HepG2 (cell line): ENCODE data around the gene LRRC51. TPM values are rescaled to one million over a fixed set of nuclear protein-coding genes. Genes with fewer than 3 reads are reported as not detected.

Experiments used
- ARNT2 ChIP-seq: sonication (generic); formaldehyde crosslinking; IDR thresholded peaks from 2 replicates; pipeline ENCODE4 v1.8.0; 2022; ENCODE audit warnings: mild to moderate bottlenecking, low read depth, missing genetic modification reagents, moderate library complexity
- CC2D1A ChIP-seq: sonication (generic); formaldehyde crosslinking; IDR thresholded peaks from 2 replicates; pipeline ENCODE4 v1.8.1; 2023; ENCODE audit warnings: mild to moderate bottlenecking, missing genetic modification reagents
- KDM4B ChIP-seq: sonication (generic); formaldehyde crosslinking; IDR thresholded peaks from 2 replicates; pipeline ENCODE4 v1.4.0; 2020; ENCODE audit warnings: missing genetic modification reagents
- NR2C2 ChIP-seq: sonication (generic); formaldehyde crosslinking; IDR thresholded peaks from 2 replicates; pipeline ENCODE4 v1.4.0; 2020; ENCODE audit warnings: missing genetic modification reagents, mild to moderate bottlenecking, moderate library complexity, borderline replicate concordance
- PRMT3 ChIP-seq: sonication (generic); formaldehyde crosslinking; IDR thresholded peaks from 2 replicates; pipeline ENCODE4 v1.8.1; 2022; ENCODE audit warnings: low read depth, mild to moderate bottlenecking, moderate library complexity, missing genetic modification reagents, borderline replicate concordance
- RARG ChIP-seq: sonication (generic); formaldehyde crosslinking; IDR thresholded peaks from 2 replicates; pipeline ENCODE4 v1.4.0; 2020; ENCODE audit warnings: low read depth, mild to moderate bottlenecking, missing genetic modification reagents
- RXRB ChIP-seq: IDR thresholded peaks from 2 replicates; pipeline ENCODE4 v1.6.1; 2016; ENCODE audit warnings: borderline replicate concordance, missing genetic modification reagents, missing compliant biosample characterization
- SMAD9 ChIP-seq: sonication (generic); formaldehyde crosslinking; IDR thresholded peaks from 2 replicates; pipeline ENCODE4 v1.5.1; 2020; ENCODE audit warnings: mild to moderate bottlenecking, missing genetic modification reagents
- ZNF337 ChIP-seq: sonication (generic); formaldehyde crosslinking; IDR thresholded peaks from 2 replicates; pipeline ENCODE4 v1.5.1; 2020; ENCODE audit warnings: missing genetic modification reagents, low read depth, mild to moderate bottlenecking, borderline replicate concordance
- ZSCAN31 ChIP-seq: sonication (generic); formaldehyde crosslinking; IDR thresholded peaks from 2 replicates; pipeline ENCODE4 v1.5.0; 2020; ENCODE audit warnings: low read depth, mild to moderate bottlenecking, missing genetic modification reagents
- polyA plus RNA-seq, 8 experiments: library from polyadenylated mRNA; depleted of rRNA in 3 of 8; stranded (reverse) in 7 of 8; unstranded in 1 of 8; fragments of >200 nt; fragmentation: Illumina TruSeq in 4 of 8; extraction: Trizol in 4 of 8; gene quantifications; 2 replicates each; pipeline versions ENCODE4 v1.2.1 to v1.2.3, GENCODE V29; 2011 to 2016; ENCODE audit warnings: low read depth in 4 of 8, missing spikeins in 1 of 8, mixed read lengths in 1 of 8; ENCODE audit not compliant: insufficient read depth in 1 of 8
- total RNA-seq, 5 experiments: library from RNA; depleted of rRNA; stranded (reverse); fragments of >200 nt; fragmentation: Illumina TruSeq; extraction: Trizol; gene quantifications; 2 replicates each; pipeline ENCODE4 v1.2.3, GENCODE V29; 2016; ENCODE audit warnings: low read depth in 1 of 5
- TF ChIP-seq, protein P1 (sequence below): sonication (generic); formaldehyde crosslinking; IDR thresholded peaks from 2 replicates; pipeline ENCODE4 v1.9.0; 2022; ENCODE audit warnings: missing genetic modification reagents, mild to moderate bottlenecking, borderline replicate concordance
- TF ChIP-seq, protein P2 (sequence below): sonication (generic); formaldehyde crosslinking; IDR thresholded peaks from 2 replicates; pipeline ENCODE4 v1.4.0; 2020; ENCODE audit warnings: missing genetic modification reagents, borderline replicate concordance

The LRRC51 gene
- total and polyA plus RNA-seq, 2 of the 13 experiments (the other 11 are each of a cell fraction or from before 2014, with no cell fraction given): 5.3 to 6.0 TPM

DNA sequence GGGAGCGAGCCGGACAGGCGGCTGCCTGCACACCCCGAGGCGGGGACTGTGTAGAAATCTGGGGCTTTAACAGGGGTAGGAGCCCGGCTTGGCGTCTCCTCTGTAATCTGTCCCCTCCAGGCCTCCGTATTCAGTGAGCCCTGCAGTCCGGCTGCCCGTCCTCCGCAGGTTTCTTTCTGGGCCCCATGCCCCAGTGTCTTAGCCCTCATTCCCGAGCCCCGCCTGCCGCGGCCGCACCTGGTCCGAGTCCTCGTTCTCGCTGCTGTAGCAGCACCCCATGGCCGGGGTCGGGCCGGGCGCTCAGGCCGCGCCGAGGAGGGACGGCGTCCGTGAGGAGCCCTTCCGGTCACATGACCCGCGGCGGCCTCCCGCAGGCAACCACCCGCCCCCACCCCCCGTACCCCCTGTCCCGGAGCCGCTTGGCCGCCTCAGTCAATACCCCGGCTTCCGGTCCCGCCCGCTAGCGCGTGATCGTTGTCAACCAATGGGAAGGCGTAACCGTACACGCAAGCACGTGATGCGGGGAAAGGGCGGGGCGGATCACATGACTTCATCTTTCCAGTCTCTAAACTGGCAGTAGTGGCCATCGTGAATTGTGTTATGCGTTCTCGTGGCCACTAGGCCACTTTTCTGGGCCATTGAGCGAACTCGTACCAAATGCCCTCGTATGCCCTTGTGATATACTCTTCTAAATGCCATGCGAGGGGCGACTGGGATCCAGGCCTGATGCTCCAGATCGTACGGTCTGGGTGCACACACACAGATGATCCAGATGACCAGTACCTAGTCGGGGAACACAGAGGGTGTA, 22.5 kb downstream of the LRRC51 start, which contains the start of gene LAMTOR1 (continued):
- TF ChIP-seq, protein P1, sequence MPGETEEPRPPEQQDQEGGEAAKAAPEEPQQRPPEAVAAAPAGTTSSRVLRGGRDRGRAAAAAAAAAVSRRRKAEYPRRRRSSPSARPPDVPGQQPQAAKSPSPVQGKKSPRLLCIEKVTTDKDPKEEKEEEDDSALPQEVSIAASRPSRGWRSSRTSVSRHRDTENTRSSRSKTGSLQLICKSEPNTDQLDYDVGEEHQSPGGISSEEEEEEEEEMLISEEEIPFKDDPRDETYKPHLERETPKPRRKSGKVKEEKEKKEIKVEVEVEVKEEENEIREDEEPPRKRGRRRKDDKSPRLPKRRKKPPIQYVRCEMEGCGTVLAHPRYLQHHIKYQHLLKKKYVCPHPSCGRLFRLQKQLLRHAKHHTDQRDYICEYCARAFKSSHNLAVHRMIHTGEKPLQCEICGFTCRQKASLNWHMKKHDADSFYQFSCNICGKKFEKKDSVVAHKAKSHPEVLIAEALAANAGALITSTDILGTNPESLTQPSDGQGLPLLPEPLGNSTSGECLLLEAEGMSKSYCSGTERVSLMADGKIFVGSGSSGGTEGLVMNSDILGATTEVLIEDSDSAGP: peak; percentile 47; the same call in 1 of the 2 replicates
- TF ChIP-seq, protein P2, sequence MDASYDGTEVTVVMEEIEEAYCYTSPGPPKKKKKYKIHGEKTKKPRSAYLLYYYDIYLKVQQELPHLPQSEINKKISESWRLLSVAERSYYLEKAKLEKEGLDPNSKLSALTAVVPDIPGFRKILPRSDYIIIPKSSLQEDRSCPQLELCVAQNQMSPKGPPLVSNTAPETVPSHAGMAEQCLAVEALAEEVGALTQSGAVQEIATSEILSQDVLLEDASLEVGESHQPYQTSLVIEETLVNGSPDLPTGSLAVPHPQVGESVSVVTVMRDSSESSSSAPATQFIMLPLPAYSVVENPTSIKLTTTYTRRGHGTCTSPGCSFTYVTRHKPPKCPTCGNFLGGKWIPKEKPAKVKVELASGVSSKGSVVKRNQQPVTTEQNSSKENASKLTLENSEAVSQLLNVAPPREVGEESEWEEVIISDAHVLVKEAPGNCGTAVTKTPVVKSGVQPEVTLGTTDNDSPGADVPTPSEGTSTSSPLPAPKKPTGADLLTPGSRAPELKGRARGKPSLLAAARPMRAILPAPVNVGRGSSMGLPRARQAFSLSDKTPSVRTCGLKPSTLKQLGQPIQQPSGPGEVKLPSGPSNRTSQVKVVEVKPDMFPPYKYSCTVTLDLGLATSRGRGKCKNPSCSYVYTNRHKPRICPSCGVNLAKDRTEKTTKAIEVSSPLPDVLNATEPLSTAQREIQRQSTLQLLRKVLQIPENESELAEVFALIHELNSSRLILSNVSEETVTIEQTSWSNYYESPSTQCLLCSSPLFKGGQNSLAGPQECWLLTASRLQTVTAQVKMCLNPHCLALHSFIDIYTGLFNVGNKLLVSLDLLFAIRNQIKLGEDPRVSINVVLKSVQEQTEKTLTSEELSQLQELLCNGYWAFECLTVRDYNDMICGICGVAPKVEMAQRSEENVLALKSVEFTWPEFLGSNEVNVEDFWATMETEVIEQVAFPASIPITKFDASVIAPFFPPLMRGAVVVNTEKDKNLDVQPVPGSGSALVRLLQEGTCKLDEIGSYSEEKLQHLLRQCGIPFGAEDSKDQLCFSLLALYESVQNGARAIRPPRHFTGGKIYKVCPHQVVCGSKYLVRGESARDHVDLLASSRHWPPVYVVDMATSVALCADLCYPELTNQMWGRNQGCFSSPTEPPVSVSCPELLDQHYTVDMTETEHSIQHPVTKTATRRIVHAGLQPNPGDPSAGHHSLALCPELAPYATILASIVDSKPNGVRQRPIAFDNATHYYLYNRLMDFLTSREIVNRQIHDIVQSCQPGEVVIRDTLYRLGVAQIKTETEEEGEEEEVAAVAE: 0 out of 2 replicates have a peak, but pooled peaks have one; percentile 72
- TF ChIP-seq RARG (no peak), PRMT3 (CRISPR knock-in tag) (no peak), CC2D1A (CRISPR knock-in tag) (no peak), RXRB (CRISPR knock-in tag) (peak; percentile 23; the same call in 1 of the 2 replicates), SMAD9 (no peak), NR2C2 (CRISPR knock-in tag) (peak; percentile 73; the same call in 1 of the 2 replicates), ZSCAN31 (no peak), KDM4B (CRISPR knock-in tag) (peak; percentile 2; the same call in 1 of the 2 replicates), ARNT2 (CRISPR knock-in tag) (no peak), ZNF337 (CRISPR knock-in tag) (0 out of 2 replicates have a peak, but pooled peaks have one; percentile 9)
